ENCODE results near the gene PGF. TPM values are rescaled to one million over a fixed set of nuclear protein-coding genes. Genes with fewer than 3 reads are reported as not detected.

The PGF gene
- total and polyA plus RNA-seq, 4 donors = 0.61 to 4.5 (median 1.8) TPM

- Histone ChIP-seq H3K27ac (ENCODE audit: low read depth in 1 of 2, low read length in 2 of 2) (no peak overlapping the region), H3K9me3 (ENCODE audit: control insufficient read depth in 4 of 4, low read length in 3 of 4) (no peaks in the 10 kb centered on the region), H3K36me3 (ENCODE audit: control insufficient read depth in 4 of 4, insufficient read depth in 3 of 4, low read depth in 1 of 4, low read length in 3 of 4) (no peaks in the 10 kb centered on the region), H3K27me3 (ENCODE audit: control insufficient read depth in 4 of 4, insufficient read depth in 4 of 4, low read length in 3 of 4) (no peaks in the 10 kb centered on the region), H3K4me1 (ENCODE audit: control insufficient read depth in 4 of 4, insufficient read depth in 4 of 4, low read length in 3 of 4) (peaks cover 0 to 4% (median 0%) of the 10 kb centered on the region in 4 donors), H3K9ac (ENCODE audit: low read depth in 1 of 2, low read length in 2 of 2) (no peak overlapping the region), H3K4me3 (ENCODE audit: low read depth in 1 of 3, low read length in 3 of 3) (no peak overlapping the region)
- WGBS = 84% methylated on average over 4 of the region's 4 CpGs
- no peak for DNase-seq (ENCODE audit: low spot score)
- TF ChIP-seq HNF4A (conservative IDR thresholded peaks at IDR 0.05) = no peak
- TF ChIP-seq HNF4G (IDR thresholded peaks at IDR 0.05) = no peak
- TF ChIP-seq REST (IDR thresholded peaks at IDR 0.05) = no peak
- no peak for TF ChIP-seq NR2F2 (IDR thresholded peaks at IDR 0.05)
- TF ChIP-seq YY1 (IDR thresholded peaks at IDR 0.05) = no peak
- no peak for TF ChIP-seq MAX (IDR thresholded peaks at IDR 0.05)
- TF ChIP-seq ATF3 (IDR thresholded peaks at IDR 0.05) = no peak
Observed at GRCh38 chr14:74979029-74979428, 23.6 kb upstream of the PGF start.

- H3K36me3 ChIP-seq (ENCODE audit: control insufficient read depth in 4 of 4, insufficient read depth in 3 of 4, low read depth in 1 of 4, low read length in 3 of 4) = no peaks in the 10 kb centered on the region
- H3K4me1 ChIP-seq (ENCODE audit: control insufficient read depth in 4 of 4, insufficient read depth in 4 of 4, low read length in 3 of 4) = peaks cover 0 to 4% (median 0%) of the 10 kb centered on the region in 4 donors
- no peak overlapping the region for H3K4me3 ChIP-seq (ENCODE audit: low read depth in 1 of 3, low read length in 3 of 3)
- no peaks in the 10 kb centered on the region for H3K27me3 ChIP-seq (ENCODE audit: control insufficient read depth in 4 of 4, insufficient read depth in 4 of 4, low read length in 3 of 4)
- no peak for DNase-seq (ENCODE audit: low spot score)
- no peaks in the 10 kb centered on the region for H3K9me3 ChIP-seq (ENCODE audit: control insufficient read depth in 4 of 4, low read length in 3 of 4)
- TF ChIP-seq TAF1 (conservative IDR thresholded peaks at IDR 0.05) (no peak), SP1 (IDR thresholded peaks at IDR 0.05) (no peak), REST (IDR thresholded peaks at IDR 0.05) (no peak), RAD21 (IDR thresholded peaks at IDR 0.05) (no peak)
- no peak overlapping the region for H3K9ac ChIP-seq (ENCODE audit: low read depth in 1 of 2, low read length in 2 of 2)
- 79% methylated on average over 11 of the region's 11 CpGs for WGBS
- H3K27ac ChIP-seq (ENCODE audit: low read depth in 1 of 2, low read length in 2 of 2) = no peak overlapping the region
Observed at GRCh38 chr14:74978416-74978947, 23.1 kb upstream of the PGF start.

All from liver (tissue), 9 donors.